Measurements from ENCODE around the gene LIPN.

DNA sequence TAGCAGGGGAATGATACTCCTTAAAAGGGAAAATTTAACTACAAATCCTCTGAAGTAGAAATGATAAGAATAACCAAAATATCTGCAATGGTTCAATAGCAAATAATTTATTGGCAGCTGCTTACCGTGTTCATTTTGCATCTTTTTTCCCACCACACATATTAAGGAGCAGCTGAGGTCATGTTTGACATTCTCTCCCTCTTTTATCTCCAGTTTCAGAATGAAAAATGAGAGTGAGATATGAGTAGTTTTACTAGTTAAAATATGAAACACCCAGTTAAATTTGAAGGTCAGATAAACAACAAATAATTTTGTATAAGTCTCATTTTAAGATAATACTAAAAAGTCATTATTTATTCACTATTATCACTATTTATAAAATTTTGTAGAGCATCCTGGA lies 3.1 kb downstream of the LIPN start:
- TF ChIP-seq, protein P1, sequence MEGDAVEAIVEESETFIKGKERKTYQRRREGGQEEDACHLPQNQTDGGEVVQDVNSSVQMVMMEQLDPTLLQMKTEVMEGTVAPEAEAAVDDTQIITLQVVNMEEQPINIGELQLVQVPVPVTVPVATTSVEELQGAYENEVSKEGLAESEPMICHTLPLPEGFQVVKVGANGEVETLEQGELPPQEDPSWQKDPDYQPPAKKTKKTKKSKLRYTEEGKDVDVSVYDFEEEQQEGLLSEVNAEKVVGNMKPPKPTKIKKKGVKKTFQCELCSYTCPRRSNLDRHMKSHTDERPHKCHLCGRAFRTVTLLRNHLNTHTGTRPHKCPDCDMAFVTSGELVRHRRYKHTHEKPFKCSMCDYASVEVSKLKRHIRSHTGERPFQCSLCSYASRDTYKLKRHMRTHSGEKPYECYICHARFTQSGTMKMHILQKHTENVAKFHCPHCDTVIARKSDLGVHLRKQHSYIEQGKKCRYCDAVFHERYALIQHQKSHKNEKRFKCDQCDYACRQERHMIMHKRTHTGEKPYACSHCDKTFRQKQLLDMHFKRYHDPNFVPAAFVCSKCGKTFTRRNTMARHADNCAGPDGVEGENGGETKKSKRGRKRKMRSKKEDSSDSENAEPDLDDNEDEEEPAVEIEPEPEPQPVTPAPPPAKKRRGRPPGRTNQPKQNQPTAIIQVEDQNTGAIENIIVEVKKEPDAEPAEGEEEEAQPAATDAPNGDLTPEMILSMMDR (IDR thresholded peaks at IDR 0.05; ENCODE audit: low read depth, low read length): no peak
- TF ChIP-seq EZH2phosphoT487 (IDR thresholded peaks at IDR 0.05; ENCODE audit: low read depth): no peak

Measured in OCI-LY3 (cell line).